Measurements from ENCODE around the gene KCTD16. TPM values are rescaled to one million over a fixed set of nuclear protein-coding genes. Genes with fewer than 3 reads are reported as not detected.

KCTD16 gene
- total RNA-seq, 1 donor from 2014 or later = 4.8 TPM

- Mint-ChIP-seq H3K4me3 (no peak overlapping the region), H3K27ac (no peak overlapping the region), H3K27me3 (ENCODE audit: low read depth) (no peaks in the 10 kb centered on the region), H3K9me3 (peaks cover 9% of the 10 kb centered on the region), H3K4me1 (peaks cover 12% of the 10 kb centered on the region), H3K36me3 (no peaks in the 10 kb centered on the region)
- DNase-seq (ENCODE audit: low spot score in 2 of 2, unreplicated experiment in 2 of 2) = no peak
- TF ChIP-seq CTCF (IDR thresholded peaks at IDR 0.05; ENCODE audit: unreplicated experiment) = no peak
Observed at GRCh38 chr5:144284036-144284435, 113.4 kb downstream of the KCTD16 start.

- TF ChIP-seq CTCF (IDR thresholded peaks at IDR 0.05; ENCODE audit: unreplicated experiment) = no peak
- Mint-ChIP-seq H3K27me3 (ENCODE audit: low read depth) (no peaks in the 10 kb centered on the region), H3K4me3 (no peak overlapping the region), H3K4me1 (peaks cover 12% of the 10 kb centered on the region), H3K36me3 (no peaks in the 10 kb centered on the region), H3K9me3 (no peaks in the 10 kb centered on the region), H3K27ac (no peak overlapping the region)
- no peak for DNase-seq (ENCODE audit: low spot score in 2 of 2, unreplicated experiment in 2 of 2)
Observed at GRCh38 chr5:144284931-144285502, 114.3 kb downstream of the KCTD16 start.

- no peak overlapping the region for H3K27ac Mint-ChIP-seq
- TF ChIP-seq CTCF (IDR thresholded peaks at IDR 0.05; ENCODE audit: unreplicated experiment) = no peak
- no peaks in the 10 kb centered on the region for H3K36me3 Mint-ChIP-seq
- H3K4me3 Mint-ChIP-seq = no peak overlapping the region
- peaks cover 1% of the 10 kb centered on the region for H3K27me3 Mint-ChIP-seq (ENCODE audit: low read depth)
- DNase-seq (ENCODE audit: low spot score in 2 of 2, unreplicated experiment in 2 of 2) = no peak
- H3K4me1 Mint-ChIP-seq = no peaks in the 10 kb centered on the region
- H3K9me3 Mint-ChIP-seq = no peaks in the 10 kb centered on the region
Observed at GRCh38 chr5:144289277-144289676, 118.6 kb downstream of the KCTD16 start.

- no peak for TF ChIP-seq CTCF (IDR thresholded peaks at IDR 0.05; ENCODE audit: unreplicated experiment)
- DNase-seq (ENCODE audit: low spot score in 2 of 2, unreplicated experiment in 2 of 2) = no peak
- H3K27me3 Mint-ChIP-seq (ENCODE audit: low read depth) = peaks cover 3% of the 10 kb centered on the region
- H3K36me3 Mint-ChIP-seq = no peaks in the 10 kb centered on the region
- no peak overlapping the region for H3K4me3 Mint-ChIP-seq
- H3K4me1 Mint-ChIP-seq = no peaks in the 10 kb centered on the region
- H3K27ac Mint-ChIP-seq = no peak overlapping the region
- peaks cover 2% of the 10 kb centered on the region for H3K9me3 Mint-ChIP-seq
Observed at GRCh38 chr5:144292029-144292428, 121.4 kb downstream of the KCTD16 start.

- Mint-ChIP-seq H3K36me3 (no peaks in the 10 kb centered on the region), H3K27ac (no peak overlapping the region)
- no peak for DNase-seq (ENCODE audit: low spot score in 2 of 2, unreplicated experiment in 2 of 2)
Observed at GRCh38 chr5:144295284-144295683, 124.6 kb downstream of the KCTD16 start.

More at GRCh38 chr5:144295284-144295683, 124.6 kb downstream of the KCTD16 start:
- Mint-ChIP-seq H3K9me3 (peaks cover 8% of the 10 kb centered on the region), H3K4me3 (no peak overlapping the region), H3K4me1 (no peaks in the 10 kb centered on the region), H3K27me3 (ENCODE audit: low read depth) (peaks cover 3% of the 10 kb centered on the region)
- no peak for TF ChIP-seq CTCF (IDR thresholded peaks at IDR 0.05; ENCODE audit: unreplicated experiment)

Measured in mesothelial cell of epicardium (in vitro differentiated cells).